IPS-18c (cell line): ENCODE results near the gene BICRA.

ENCODE experiments used
- H3K4me3 ChIP-seq: 2 replicates; pipeline ENCODE4 v1.7.0; 2013; ENCODE audit warnings: low read depth, mild to moderate bottlenecking, low read length, moderate library complexity; ENCODE audit not compliant: insufficient read depth
- H3K9me3 ChIP-seq: one replicate; pipeline ENCODE4 v1.6.1; 2013; ENCODE audit warnings: mild to moderate bottlenecking, low read length, moderate library complexity; ENCODE audit not compliant: control insufficient read depth, insufficient read depth

Gene BICRA

DNA sequence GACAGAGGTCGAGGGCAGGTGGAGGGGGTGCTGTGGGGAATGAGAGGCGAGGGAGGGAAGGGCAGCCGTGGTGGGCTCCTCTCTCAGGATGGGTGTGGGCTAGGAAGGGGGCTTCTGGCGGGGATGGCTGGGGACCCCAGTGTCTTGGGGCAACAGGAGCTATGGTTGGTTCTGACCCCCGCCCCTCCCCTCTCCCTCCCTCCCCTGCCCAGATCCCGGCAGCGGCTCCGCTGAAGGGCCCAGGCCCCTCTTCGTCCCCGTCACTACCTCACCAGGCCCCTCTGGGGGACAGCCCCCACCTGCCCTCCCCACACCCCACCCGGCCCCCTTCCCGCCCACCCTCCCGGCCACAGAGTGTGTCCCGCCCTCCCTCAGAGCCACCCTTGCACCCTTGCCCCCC is 85.0 kb downstream of the BICRA start:
- no peak overlapping the region for H3K4me3 ChIP-seq
- no peaks in the 10 kb centered on the region for H3K9me3 ChIP-seq

DNA sequence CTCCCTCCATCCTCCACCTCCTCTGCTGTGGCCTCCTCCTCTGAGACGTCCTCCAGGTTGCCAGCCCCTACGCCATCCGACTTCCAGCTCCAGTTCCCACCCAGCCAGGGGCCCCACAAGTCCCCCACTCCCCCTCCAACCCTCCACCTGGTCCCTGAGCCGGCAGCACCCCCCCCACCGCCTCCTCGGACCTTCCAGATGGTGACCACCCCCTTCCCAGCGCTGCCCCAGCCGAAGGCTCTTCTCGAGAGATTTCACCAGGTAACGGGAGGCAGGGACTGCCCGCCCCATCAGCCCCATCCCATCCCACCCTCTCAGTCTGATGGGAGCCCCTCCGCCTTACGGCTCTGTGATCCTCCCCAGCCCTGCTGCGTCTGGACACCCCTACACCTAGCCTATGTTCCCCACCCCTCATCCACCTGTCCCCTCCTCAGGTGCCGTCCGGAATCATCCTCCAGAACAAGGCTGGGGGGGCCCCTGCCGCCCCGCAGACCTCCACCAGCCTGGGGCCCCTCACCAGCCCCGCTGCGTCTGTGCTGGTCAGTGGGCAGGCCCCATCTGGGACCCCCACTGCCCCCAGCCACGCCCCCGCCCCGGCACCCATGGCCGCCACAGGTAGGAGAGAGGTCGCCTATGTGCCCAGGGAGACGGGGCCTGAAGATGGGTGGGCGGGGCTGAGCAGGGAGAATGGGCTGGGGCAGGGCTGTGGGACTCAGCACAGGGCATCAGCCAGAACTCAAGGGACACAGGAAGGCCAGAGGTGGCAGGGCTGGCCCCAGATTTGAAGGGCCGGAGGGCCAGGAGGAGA is 85.7 kb downstream of the BICRA start:
- Histone ChIP-seq H3K9me3 (no peaks in the 10 kb centered on the region), H3K4me3 (no peak overlapping the region)

DNA sequence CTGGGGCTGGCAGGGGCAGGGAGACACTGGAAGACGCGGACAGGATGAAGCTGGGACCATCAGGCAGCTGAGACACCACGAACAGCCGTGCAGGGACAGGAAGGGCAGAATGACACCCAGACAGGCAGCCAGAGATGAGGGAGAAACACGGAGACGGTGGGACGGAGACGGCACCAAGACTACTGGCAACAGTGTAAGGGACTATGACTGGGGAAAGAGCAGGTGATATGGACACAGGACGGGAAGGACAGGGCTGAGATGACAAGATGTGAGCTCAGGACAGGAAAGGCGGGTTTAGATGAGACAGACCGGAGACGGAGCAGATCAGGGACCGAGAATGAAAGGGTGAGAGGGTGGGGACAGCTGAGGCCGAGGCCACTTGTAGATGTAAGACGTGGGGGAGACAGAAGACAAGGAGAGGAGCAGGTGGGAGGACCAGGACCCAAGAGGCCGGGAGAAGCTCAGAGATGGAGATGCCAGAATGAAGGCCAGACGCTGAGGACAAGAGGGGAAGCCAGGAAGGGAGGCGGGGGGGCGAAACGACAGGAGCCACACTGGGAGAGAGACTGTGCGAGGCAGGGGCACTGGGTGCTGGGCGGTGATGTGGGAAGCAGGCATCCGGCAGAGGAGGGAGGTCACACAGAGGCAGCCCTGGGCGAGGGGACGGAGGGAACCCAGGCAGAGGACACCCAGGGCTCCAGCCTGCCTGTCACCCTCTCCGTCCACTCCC is 86.8 kb downstream of the BICRA start:
- Histone ChIP-seq H3K4me3 (no peak overlapping the region), H3K9me3 (no peaks in the 10 kb centered on the region)

DNA sequence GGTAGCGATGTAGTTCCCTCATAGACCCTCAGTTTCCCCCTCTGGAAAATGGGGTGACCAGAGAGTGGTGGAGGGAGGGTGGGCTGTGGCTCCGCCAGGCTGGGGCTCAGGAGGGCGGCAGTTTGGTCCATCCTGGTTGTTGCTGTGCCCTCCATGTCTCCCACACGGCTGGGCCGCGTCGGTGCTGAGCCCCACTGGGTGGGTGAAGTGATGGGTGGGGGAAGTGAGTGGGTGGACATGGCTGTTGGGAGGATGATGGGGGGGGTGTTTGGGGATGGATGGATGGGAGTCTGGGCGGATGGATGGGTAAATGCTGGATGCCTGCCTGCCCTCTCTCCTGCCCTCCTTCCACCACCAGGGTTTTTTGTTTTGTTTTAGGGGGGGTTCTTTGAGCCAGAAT is 87.7 kb downstream of the BICRA start:
- Histone ChIP-seq H3K4me3 (no peak overlapping the region), H3K9me3 (no peaks in the 10 kb centered on the region)

DNA sequence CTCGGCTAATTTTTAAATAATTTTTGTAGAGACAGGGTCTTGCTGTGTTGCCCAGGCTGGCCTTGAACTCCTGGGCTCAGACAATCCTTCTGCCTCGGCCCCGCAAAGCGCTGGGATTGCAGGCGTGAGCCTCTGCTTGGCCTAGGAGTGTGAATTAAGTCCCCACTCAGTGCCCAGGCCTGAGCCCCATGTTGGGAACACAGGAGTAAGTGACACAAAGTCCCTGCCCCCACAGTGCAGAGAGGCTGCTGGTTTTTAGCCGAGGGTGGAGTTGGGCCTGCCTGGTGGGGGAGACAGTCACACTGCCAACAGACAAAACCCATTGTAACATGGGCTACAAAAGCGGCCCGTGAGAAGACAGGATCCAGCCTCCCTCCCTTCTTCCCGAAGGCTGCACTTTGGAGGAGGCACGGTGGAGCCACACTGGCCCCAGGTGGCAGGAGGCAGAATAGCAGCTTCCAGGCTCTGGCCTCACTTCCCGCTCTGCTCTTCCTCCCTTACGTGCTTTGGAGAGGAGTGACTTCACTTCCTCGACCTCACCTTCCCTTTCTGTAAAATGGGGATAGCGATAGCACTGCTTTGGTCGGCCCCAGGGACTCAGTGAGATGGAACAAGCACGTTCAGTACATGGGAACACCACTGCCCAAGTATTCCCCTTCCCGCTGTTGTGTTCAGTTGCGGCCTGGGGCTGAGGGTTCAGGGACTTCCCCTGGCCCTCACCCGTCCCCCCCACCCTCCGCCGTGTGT is 89.1 kb downstream of the BICRA start:
- H3K9me3 ChIP-seq, result no peaks in the 10 kb centered on the region

DNA sequence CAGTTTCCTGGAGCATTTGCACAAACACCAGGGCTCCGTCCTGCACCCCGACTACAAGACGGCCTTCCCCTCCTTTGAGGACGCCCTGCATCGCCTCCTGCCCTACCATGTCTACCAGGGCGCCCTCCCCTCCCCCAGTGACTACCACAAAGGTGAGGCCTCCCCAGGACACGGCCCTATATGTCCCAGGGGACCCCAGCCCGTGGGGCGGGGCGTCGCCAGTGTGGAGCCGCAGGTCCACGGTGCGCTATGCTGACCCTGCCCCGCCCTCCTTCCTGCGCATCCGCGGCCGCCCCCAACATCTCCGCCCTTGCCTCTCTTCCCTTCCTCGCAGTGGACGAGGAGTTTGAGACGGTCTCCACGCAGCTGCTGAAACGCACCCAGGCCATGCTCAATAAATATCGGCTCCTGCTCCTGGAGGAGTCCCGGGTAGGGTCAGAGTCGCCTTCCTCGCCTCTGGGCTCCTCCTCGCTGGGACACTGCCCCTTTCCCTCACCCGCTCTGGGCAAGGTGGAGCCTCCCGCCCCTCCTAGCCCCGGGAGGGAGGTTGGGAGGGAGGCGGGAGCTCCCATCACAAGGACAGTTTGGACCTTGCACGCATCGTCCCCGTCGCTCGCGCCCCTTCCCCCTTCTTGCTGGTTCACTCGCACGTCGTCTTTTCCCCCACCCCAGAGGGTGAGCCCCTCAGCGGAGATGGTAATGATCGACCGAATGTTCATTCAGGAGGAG is 89.9 kb downstream of the BICRA start:
- H3K9me3 ChIP-seq, result no peaks in the 10 kb centered on the region
- H3K4me3 ChIP-seq, result no peak overlapping the region

More for the DNA sequence above, 89.1 kb downstream of the BICRA start:
- H3K4me3 ChIP-seq, result no peak overlapping the region

DNA sequence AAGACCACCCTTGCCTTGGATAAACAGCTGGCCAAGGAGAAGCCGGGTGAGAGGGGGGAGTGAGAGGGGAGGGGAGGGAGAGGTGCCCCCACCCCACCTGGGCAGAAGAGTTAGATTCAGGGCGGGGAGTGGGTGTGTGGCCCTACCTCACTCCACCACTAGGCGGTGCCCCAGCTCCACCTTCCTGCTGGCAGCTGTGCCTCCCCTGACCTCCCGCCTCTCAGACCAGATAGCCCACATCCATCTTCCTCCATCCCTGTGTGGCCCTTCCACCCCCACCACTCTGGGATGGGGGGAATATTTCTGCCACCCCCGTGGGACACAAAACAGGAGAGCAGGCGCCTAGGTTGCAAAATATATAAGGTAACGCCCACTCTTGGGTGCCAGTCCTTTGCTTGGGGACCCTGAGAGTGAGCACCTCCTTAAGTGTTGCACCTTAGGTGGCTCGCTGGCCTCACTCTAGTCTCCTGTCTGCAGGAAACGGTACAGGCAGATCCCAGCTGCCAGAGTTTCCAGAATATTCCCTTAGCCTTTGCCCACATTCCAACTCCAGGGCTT is 90.5 kb downstream of the BICRA start:
- Histone ChIP-seq H3K4me3 (no peak overlapping the region), H3K9me3 (no peaks in the 10 kb centered on the region)

DNA sequence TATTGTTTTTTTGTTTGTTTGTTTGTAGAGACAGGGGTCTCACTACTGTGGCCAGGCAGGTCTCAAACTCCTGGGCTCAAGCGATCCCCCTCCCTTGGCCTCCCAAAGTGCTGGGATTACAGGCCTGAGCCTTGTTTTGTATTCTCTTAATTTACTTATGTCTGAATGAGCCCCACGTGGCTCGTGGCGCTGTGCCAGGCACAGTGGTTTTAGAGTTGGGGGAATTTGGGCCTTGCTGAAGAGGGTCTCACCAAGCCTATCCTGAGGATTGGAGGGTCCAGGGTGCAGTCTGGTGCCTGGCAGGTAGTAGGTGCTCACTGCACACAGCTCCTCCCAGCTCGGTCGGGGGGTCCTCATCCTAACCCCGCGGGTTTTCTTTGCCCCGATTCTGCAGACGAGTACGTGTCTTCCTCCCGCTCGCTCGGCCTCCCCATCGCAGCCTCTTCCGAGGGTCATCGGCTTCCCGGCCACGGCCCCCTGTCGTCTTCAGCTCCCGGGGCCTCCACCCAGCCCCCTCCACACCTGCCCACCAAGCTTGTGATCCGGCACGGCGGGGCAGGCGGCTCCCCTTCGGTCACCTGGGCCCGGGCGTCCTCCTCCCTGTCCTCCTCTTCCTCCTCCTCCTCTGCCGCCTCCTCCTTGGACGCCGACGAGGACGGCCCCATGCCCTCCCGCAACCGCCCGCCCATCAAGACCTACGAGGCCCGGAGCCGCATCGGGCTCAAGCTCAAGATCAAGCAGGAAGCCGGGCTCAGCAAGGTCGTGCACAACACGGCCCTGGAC is 92.2 kb downstream of the BICRA start:
- no peaks in the 10 kb centered on the region for H3K9me3 ChIP-seq
- no peak overlapping the region for H3K4me3 ChIP-seq

DNA sequence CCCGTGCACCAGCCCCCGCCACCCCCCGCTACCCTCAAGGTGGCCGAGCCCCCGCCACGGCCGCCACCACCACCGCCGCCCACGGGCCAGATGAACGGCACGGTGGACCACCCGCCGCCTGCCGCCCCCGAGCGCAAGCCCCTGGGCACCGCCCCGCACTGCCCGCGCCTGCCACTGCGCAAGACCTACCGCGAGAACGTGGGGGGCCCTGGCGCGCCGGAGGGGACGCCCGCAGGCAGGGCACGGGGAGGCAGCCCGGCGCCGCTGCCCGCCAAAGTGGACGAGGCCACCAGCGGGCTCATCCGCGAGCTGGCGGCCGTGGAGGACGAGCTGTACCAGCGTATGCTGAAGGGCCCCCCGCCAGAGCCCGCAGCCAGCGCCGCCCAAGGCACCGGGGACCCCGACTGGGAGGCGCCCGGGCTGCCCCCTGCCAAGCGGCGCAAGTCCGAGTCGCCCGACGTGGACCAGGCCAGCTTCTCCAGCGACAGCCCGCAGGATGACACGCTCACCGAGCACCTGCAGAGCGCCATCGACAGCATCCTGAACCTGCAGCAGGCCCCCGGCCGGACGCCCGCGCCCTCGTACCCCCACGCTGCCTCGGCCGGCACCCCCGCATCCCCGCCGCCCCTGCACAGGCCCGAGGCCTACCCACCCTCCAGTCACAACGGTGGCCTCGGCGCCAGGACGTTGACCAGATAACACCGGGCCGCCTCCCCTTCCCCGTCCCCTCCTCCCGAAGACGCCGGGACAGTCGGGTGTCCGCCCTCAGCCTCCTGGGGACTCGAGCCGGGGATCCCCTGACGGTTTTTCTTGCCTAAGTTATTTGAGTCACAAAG is 93.0 kb downstream of the BICRA start:
- Histone ChIP-seq H3K9me3 (no peaks in the 10 kb centered on the region), H3K4me3 (no peak overlapping the region)

DNA sequence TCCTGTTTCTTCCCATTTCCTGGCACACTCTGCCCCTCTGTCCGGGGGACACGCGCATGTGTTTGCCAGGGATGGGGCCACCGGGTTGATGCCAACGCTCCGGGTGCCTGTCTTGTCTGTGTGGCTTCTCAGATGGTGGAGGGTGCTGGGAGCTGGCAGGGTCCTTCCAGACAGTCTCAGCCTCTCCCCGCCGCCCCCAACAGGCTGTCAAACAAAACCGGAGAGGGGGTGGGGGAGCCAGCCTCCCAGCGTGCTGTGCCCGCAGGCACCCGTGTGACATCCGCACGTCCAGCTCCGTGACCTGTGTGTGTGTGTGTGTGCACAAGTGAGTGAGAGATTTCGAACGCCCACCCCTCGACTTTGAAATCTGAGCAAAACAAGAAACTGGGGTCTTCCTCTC is 93.7 kb downstream of the BICRA start:
- Histone ChIP-seq H3K4me3 (no peak overlapping the region), H3K9me3 (no peaks in the 10 kb centered on the region)

DNA sequence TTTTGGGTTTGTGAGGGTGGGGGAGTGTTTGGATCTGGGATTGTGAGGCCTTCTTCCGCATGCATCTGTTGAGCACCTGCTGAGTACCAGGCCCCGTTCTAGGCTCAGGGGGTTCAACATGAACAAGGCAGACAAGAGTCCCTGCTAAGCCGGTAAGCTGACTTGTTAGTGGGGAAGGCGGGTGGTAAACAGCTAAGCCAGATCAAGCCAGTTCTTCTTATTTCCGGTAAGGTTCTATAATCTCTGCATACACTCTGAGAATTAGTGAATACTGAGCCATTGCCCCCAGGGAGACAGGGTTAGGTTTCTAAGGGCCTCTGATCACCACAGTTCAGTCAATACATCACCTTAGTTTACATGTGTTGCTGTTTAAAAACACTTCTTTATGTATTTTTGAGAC is 94.4 kb downstream of the BICRA start:
- H3K4me3 ChIP-seq, result no peak overlapping the region
- no peaks in the 10 kb centered on the region for H3K9me3 ChIP-seq

DNA sequence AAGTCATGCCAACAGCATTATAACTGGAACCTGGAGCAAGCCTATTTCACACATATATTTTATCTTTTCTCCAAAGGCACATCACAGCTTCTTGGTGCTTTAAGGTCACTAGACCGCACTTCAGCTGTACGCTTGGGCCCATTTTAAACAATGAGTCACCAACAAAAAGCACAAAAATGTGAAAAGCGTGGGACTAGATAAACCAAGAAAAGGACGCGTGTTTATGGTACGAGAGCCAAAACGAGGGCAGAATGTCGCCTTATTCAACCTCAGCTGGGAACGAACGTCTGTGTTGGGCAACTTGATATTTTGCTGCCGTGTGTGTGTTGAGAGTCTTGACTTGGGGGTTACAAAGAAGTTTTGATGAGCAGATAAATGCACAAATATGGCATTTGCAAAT is 95.1 kb downstream of the BICRA start:
- H3K4me3 ChIP-seq, result no peak overlapping the region
- no peaks in the 10 kb centered on the region for H3K9me3 ChIP-seq

DNA sequence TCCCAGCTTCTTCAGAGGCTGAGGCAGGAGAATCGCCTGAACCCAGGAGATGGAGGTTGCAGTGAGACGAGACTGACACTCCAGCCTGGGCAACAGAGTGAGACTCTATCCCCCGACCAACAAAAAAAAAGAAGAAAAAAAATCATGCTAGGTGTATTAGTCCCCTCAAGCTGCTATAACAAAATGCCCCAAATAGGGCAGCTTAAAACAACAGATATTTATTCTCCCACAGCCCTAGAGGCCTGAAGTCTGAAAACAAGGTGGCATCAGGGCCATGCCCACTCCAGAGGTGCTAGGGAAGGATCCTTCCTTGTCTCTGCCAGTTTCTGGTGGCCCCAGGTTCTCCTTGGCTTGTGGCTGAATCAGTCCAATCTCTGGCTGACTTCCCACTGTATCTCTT is 95.7 kb downstream of the BICRA start:
- no peak overlapping the region for H3K4me3 ChIP-seq

DNA sequence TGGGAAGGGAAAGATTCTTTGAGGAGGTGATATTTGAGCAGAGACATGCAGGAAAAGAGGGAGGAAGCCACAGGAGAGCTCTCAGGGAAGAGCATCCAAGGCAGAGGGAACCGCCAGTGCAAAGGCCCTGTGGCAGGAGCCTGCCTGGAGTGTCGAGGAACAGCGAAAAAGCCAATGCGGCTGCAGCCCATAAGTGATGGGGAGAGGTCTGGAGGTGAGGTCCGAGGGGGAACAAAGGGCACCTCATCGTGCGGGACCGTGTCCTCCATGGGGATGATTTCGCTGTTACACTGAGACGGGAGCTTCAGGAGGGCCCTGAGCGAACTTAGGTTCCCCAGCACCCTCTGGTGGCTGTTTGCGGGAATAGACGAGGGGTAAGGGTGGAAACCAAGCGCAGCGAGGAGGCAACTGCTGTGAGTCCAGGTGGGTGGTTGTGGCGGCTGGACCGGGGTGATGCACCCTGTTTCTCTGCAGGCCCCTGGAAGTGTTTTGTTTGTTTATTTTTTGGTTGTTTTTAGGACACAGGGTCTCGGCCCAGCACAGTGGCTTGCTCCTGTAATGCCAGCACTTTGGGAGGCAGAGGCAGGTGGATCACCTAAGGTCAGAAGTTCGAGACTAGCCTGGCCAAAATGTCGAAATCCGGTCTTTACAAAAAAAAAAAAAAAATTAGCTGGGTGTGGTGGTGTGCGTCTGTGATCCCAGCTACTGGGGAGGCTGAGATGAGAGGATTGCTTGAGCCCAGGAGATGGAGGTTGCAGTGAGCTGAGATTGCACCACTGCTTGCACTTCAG is 98.4 kb downstream of the BICRA start:
- Histone ChIP-seq H3K4me3 (no peak overlapping the region), H3K9me3 (no peaks in the 10 kb centered on the region)

More for the DNA sequence above, 95.7 kb downstream of the BICRA start:
- H3K9me3 ChIP-seq, result no peaks in the 10 kb centered on the region

DNA sequence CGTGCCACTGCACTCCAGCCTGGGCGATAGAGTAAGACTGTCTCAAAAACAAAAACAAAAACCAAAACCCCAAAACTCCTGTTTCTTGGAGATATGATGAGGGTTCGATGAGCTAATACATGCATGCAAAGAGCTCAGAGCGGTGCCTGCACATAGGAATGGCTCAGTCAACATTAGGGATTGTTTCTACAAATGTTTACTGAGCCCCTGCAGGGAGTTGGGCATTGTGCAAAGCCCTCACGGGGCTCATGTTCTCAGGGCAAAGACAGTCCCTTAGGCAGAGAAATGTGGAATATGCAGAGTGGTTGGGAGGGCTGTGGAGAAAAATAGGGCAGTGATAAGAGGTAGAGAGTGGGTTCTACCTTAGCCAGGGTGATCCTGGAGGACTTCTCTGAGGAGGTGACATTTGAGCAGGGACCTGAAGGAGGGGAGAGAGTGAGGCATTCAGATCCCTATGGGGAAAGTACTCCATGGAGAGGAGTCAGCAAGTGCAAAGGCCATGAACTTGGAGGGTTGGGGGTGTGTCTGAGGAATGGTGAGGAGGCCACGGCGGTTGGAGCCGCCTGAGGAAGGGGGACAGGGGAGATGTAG is 102.8 kb downstream of the BICRA start:
- H3K4me3 ChIP-seq, result no peak overlapping the region

More for the DNA sequence above, 102.8 kb downstream of the BICRA start:
- peaks cover 4% of the 10 kb centered on the region for H3K9me3 ChIP-seq
